Esophagus muscularis mucosa (tissue), 4 donors: Measurements from ENCODE around the gene PKP3. TPM values are rescaled to one million over a fixed set of nuclear protein-coding genes. Genes with fewer than 3 reads are reported as not detected.
"Not testable (repeated sequence)": the region's sequence is repeated elsewhere in the genome, so short reads cannot be mapped to it uniquely, and the experiment has no call there.

Experiments used
- DNase-seq: peaks from one replicate; pipeline ENCODE4 v3.0.0-alpha.2; 2017; ENCODE audit errors: extremely low spot score
- H3K27ac ChIP-seq, 4 donors: fragments of 200-600 bp; sonication (generic); replicated peaks in 1 of 4; 1 replicate in 3 of 4; 2 replicates in 1 of 4; pipeline ENCODE4 v1.5.1; 2016 to 2019; ENCODE audit warnings: mild to moderate bottlenecking in 1 of 4
- H3K27me3 ChIP-seq, 4 donors: fragments of 200-600 bp; sonication (generic); one replicate each; pipeline versions ENCODE4 v1.5.1 to v1.6.0; 2016 to 2019
- H3K36me3 ChIP-seq, 4 donors: fragments of 200-600 bp; sonication (generic); one replicate each; pipeline ENCODE4 v1.5.1; 2016 to 2019
- H3K4me1 ChIP-seq, 4 donors: fragments of 200-600 bp; sonication (generic); one replicate each; pipeline ENCODE4 v1.5.1; 2016 to 2019
- H3K4me3 ChIP-seq, 4 donors: fragments of 200-600 bp; sonication (generic); 1 replicate in 2 of 4; 2 replicates in 2 of 4; pipeline ENCODE4 v1.5.1; 2016 to 2019; ENCODE audit warnings: mild to moderate bottlenecking in 4 of 4, moderate library complexity in 1 of 4
- H3K9me3 ChIP-seq, 4 donors: fragments of 200-600 bp; sonication (generic); 1 replicate in 3 of 4; 2 replicates in 1 of 4; pipeline ENCODE4 v1.5.1; 2016 to 2019
- EP300 ChIP-seq: sonication (generic); formaldehyde crosslinking; IDR thresholded peaks from one replicate; pipeline ENCODE4 v1.6.1; 2017; ENCODE audit warnings: antibody characterized with exemption
- POLR2A ChIP-seq: fragments of 450-650 bp; IDR thresholded peaks from one replicate; pipeline ENCODE4 v1.6.1; 2017; ENCODE audit warnings: antibody characterized with exemption, moderate library complexity, mild to moderate bottlenecking, low read depth
- POLR2AphosphoS5 ChIP-seq, 2 donors: sonication (generic); formaldehyde crosslinking; IDR thresholded peaks; one replicate each; pipeline ENCODE4 v1.6.1; 2017; ENCODE audit warnings: antibody characterized with exemption in 2 of 2
- WGBS: methylation state at CpG from one replicate; pipeline ENCODE4 v1.1.5; 2018; 5-methylcytosine and 5-hydroxymethylcytosine counted together
- intact Hi-C: fragments of 100-400 bp; cut with DNase I; formaldehyde crosslinking; loops from one replicate; pipeline ENCODE4 v1.15.1; 2023
- total RNA-seq, 4 donors: library from RNA; depleted of rRNA; stranded (reverse); fragments of >200 nt; gene quantifications; one replicate each; pipeline versions ENCODE4 v1.1.0 to v1.2.1, GENCODE V29; 2016
- TF ChIP-seq, protein P1 (sequence below), 3 experiments: fragments of 200-600 bp in 2 of 3; fragments of 450-650 bp in 1 of 3; sonication (generic) in 2 of 3; IDR thresholded peaks; one replicate each; pipeline ENCODE4 v1.5.1; 2017 to 2019; ENCODE audit warnings: antibody characterized with exemption in 3 of 3, mild to moderate bottlenecking in 2 of 3, moderate library complexity in 1 of 3

The PKP3 gene
- total RNA-seq, 4 donors from 2014 or later, result 0.17 to 1.1 (median 0.51) TPM

DNA sequence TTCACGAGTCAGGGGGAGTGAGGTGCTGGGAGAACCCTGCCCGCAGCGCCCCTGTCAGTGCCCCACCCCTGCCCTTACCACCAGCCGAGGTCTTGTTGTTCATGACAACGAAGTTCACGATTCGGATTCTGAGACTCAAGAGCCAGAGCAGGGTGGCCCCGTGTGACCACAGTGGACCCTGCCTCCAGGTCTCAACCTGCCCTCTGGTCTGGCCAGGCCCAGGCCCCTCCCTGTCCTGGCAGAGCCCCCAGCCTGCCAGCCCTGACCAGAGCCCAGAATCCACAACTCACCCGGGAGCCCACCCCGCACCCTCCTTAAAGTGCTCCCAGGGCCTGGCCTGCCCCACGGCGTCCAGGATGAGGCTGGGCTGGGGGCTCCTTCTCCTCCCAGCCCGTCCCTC is 37.9 kb downstream of the PKP3 start:
- DNase-seq, result no peak
- 95% methylated on average over 7 of the region's 13 CpGs for WGBS
- H3K27ac ChIP-seq, result no peak overlapping the region
- H3K4me3 ChIP-seq, result no peak overlapping the region
- no peaks in the 10 kb centered on the region for H3K4me1 ChIP-seq
- intact Hi-C loops, result no loop called here
- no peaks in the 10 kb centered on the region for H3K9me3 ChIP-seq
- H3K36me3 ChIP-seq, result no peaks in the 10 kb centered on the region
- peaks cover 0 to 60% (median 0%) of the 10 kb centered on the region in 4 donors for H3K27me3 ChIP-seq
- TF ChIP-seq POLR2AphosphoS5 (IDR thresholded peaks at IDR 0.05) (no peak), EP300 (no peak), POLR2A (no peak)
- TF ChIP-seq, protein P1, sequence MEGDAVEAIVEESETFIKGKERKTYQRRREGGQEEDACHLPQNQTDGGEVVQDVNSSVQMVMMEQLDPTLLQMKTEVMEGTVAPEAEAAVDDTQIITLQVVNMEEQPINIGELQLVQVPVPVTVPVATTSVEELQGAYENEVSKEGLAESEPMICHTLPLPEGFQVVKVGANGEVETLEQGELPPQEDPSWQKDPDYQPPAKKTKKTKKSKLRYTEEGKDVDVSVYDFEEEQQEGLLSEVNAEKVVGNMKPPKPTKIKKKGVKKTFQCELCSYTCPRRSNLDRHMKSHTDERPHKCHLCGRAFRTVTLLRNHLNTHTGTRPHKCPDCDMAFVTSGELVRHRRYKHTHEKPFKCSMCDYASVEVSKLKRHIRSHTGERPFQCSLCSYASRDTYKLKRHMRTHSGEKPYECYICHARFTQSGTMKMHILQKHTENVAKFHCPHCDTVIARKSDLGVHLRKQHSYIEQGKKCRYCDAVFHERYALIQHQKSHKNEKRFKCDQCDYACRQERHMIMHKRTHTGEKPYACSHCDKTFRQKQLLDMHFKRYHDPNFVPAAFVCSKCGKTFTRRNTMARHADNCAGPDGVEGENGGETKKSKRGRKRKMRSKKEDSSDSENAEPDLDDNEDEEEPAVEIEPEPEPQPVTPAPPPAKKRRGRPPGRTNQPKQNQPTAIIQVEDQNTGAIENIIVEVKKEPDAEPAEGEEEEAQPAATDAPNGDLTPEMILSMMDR (IDR thresholded peaks at IDR 0.05), result no peak

DNA sequence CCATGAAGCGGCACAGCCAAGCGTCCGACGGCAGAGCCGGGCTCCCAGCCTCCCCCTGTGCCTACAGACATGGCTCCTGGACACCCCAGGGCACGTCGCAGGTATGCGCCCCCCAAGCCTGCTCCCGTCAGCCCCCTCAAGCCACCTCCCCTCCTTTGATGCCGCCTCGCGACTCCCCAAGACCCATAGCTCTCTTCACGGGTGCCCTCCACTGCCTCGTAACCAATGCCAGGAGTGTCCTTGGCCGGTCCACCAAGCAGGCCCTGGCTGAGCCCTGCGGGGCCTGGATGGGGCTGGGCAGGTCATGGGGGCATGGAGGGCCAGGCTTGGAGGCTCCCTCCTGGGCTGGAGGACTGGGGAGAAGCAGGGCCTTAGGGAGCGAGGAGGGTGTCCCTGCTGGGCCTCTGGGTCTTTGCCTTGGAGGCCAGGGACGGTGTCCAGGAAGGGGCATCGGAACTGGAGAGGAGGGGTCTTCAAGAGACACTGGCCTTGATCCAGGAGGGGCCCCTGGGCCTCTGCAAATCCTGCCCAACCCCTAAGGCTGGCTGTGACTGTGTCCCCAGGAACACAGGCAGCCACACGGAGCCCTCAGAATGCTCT is 38.6 kb downstream of the PKP3 start:
- Histone ChIP-seq H3K27me3 (peaks cover 0 to 62% (median 0%) of the 10 kb centered on the region in 4 donors), H3K36me3 (no peaks in the 10 kb centered on the region), H3K27ac (no peak overlapping the region), H3K4me1 (no peaks in the 10 kb centered on the region), H3K4me3 (no peak overlapping the region), H3K9me3 (no peaks in the 10 kb centered on the region)
- no peak for DNase-seq
- no peak for TF ChIP-seq EP300
- TF ChIP-seq, protein P1 (IDR thresholded peaks at IDR 0.05), result no peak
- TF ChIP-seq POLR2AphosphoS5 (IDR thresholded peaks at IDR 0.05), result no peak
- TF ChIP-seq POLR2A, result no peak
- intact Hi-C loops, result no loop called here
- WGBS, result 93% methylated on average over 18 of the region's 20 CpGs

DNA sequence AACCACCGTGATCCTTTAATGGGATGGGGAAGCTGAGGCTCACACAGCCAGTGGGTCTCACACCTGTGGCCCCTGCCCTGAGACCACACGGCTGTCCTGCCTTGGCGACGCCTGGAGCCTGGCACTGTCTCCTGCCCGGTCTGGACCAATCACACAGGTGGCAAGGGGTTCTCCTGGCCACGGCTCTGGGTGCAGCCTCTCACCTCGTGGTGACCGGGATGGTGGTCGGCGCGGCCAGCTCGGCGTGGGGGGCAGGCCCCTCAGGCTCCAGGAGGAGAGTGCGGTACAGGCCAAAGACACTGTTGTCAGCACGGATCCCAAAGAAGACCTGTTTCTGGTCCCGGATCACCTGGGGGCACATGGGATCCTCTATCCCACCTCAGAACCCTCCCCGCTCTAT is 39.1 kb downstream of the PKP3 start:
- no peak overlapping the region for H3K27ac ChIP-seq
- DNase-seq, result no peak
- peaks cover 0 to 67% (median 0%) of the 10 kb centered on the region in 4 donors for H3K27me3 ChIP-seq
- no peak overlapping the region for H3K4me3 ChIP-seq
- H3K9me3 ChIP-seq, result no peaks in the 10 kb centered on the region
- TF ChIP-seq, protein P1 (IDR thresholded peaks at IDR 0.05), result no peak
- TF ChIP-seq EP300, result no peak
- no peak for TF ChIP-seq POLR2A
- no peak for TF ChIP-seq POLR2AphosphoS5 (IDR thresholded peaks at IDR 0.05)
- no peaks in the 10 kb centered on the region for H3K36me3 ChIP-seq
- no peaks in the 10 kb centered on the region for H3K4me1 ChIP-seq
- 90% methylated on average over 11 of the region's 17 CpGs for WGBS
- intact Hi-C loops, result no loop called here

DNA sequence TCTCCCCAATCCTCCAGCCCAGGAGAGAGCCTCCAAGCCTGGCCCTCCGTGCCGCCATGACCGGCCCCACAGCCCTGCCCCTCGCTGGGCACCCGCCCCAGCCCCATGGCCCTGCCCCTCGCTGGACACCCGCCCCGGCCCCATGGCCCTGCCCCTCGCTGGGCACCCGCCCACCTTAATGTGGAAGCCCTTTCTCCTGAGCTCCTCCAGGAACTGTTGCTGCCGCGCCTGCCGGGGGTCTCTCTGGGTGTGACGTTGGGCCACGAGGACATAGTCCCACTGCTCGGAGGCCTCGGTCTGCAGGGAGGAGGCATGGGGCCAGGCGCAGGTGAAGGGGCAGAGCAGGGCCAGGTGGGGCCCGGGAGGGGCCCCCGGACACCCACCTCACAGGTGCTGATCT is 39.6 kb downstream of the PKP3 start:
- H3K36me3 ChIP-seq, result no peaks in the 10 kb centered on the region
- no peaks in the 10 kb centered on the region for H3K9me3 ChIP-seq
- H3K4me3 ChIP-seq, result no peak overlapping the region
- H3K4me1 ChIP-seq, result no peaks in the 10 kb centered on the region
- intact Hi-C loops, result no loop called here
- no peak overlapping the region for H3K27ac ChIP-seq
- 87% methylated on average over 11 of the region's 20 CpGs for WGBS
- no peak for DNase-seq
- H3K27me3 ChIP-seq, result peaks cover 0 to 72% (median 0%) of the 10 kb centered on the region in 4 donors
- TF ChIP-seq POLR2AphosphoS5 (IDR thresholded peaks at IDR 0.05), result no peak
- TF ChIP-seq, protein P1 (IDR thresholded peaks at IDR 0.05), result no peak
- TF ChIP-seq EP300, result no peak
- TF ChIP-seq POLR2A, result no peak

DNA sequence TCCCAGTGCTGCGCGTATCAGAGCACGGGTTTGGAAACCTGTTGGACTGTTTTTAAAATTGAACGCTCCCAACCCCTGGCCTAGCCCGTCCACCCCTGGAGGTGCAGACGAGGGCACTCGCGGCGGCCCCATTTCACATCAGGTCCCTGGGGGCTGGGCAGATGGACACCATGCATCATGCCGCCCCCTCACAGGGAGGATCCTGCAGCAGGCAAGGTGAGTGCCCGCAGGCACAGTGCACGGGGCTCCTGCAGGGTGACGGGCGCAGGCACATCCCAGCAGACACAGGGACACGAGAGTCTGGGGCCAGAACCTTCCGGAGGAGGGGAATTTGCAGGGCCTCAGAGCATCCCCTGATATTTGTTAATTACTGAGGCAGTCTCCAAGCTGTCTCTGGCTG is 40.5 kb downstream of the PKP3 start:
- DNase-seq, result no peak
- intact Hi-C loops, result no loop called here
- WGBS, result 87% methylated on average over 16 of the region's 16 CpGs
- no peaks in the 10 kb centered on the region for H3K9me3 ChIP-seq
- H3K27me3 ChIP-seq, result peaks cover 0 to 75% (median 0%) of the 10 kb centered on the region in 4 donors
- TF ChIP-seq EP300, result no peak
- TF ChIP-seq, protein P1 (IDR thresholded peaks at IDR 0.05), result no peak
- no peak for TF ChIP-seq POLR2A
- no peak for TF ChIP-seq POLR2AphosphoS5 (IDR thresholded peaks at IDR 0.05)
- H3K4me3 ChIP-seq, result no peak overlapping the region
- H3K27ac ChIP-seq, result no peak overlapping the region
- no peaks in the 10 kb centered on the region for H3K36me3 ChIP-seq
- H3K4me1 ChIP-seq, result no peaks in the 10 kb centered on the region

DNA sequence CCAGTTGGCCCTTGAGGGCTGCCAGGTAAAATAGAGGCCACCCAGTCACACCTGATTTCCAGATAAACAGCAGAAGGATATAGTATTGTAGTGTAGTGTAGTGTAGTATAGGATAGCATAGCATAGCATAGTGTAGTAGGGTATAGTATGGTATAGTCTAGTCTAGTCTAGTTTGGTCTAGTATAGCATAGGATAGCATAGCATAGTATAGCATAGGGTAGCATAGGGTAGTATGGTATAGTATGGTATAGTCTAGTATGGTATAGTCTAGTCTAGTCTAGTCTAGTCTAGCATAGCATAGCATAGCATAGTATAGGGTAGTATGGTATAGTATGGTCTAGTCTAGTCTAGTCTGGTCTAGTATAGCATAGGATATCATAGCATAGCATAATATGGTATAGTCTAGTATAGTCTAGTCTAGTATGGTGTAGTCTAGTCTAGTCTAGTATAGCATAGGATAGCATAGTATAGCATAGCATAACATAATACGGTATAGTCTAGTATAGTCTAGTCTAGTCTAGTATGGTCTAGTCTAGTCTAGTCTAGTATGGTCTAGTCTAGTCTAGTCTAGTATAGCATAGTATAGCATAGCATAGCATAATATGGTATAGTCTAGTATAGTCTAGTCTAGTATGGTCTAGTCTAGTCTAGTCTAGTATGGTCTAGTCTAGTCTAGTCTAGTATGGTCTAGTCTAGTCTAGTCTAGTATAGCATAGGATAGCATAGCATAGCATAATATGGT is 41.2 kb downstream of the PKP3 start:
- H3K27ac ChIP-seq, intact Hi-C loops, H3K9me3 ChIP-seq, DNase-seq, H3K4me3 ChIP-seq, H3K4me1 ChIP-seq, H3K36me3 ChIP-seq: not testable (repeated sequence)
- H3K27me3 ChIP-seq, result peaks cover 0 to 75% (median 0%) of the 10 kb centered on the region in 4 donors
- 88% methylated on average over 1 of the region's 1 CpG for WGBS
